ENCODE results near the gene TIPARP. TPM values are rescaled to one million over a fixed set of nuclear protein-coding genes. Genes with fewer than 3 reads are reported as not detected.

TIPARP gene
- total RNA-seq, 4 donors from 2014 or later = 41.7 to 115 (median 65.3) TPM

Other genes starting within 250 kb of the TIPARP start
- gene SSR3, start 119.5 kb upstream of the TIPARP start, total RNA-seq = 10 to 100 TPM; 73.2 to 88.5 (median 79.0) TPM
- gene LEKR1, start 151.8 kb downstream of the TIPARP start, total RNA-seq = 1 to 10 TPM in 3 of 4 donors, under 1 TPM in 1; 0.30 to 3.7 (median 2.7) TPM